Stimulated activated CD4-positive, alpha-beta T cell treated with anti-CD3 and anti-CD28 coated beads, Interleukin-1b, Interleukin-23, amount 100 ng/mL, for 1 hour (primary cell): ENCODE measurements around the gene DLG2.
"Not testable (repeated sequence)": the region's sequence is repeated elsewhere in the genome, so short reads cannot be mapped to it uniquely, and the experiment has no call there.

Experiments used
- DNase-seq, 2 donors: peaks; one replicate each; pipeline ENCODE4 v3.0.0-alpha.2; 2020; ENCODE audit warnings: low read depth in 2 of 2

The DLG2 gene

DNA sequence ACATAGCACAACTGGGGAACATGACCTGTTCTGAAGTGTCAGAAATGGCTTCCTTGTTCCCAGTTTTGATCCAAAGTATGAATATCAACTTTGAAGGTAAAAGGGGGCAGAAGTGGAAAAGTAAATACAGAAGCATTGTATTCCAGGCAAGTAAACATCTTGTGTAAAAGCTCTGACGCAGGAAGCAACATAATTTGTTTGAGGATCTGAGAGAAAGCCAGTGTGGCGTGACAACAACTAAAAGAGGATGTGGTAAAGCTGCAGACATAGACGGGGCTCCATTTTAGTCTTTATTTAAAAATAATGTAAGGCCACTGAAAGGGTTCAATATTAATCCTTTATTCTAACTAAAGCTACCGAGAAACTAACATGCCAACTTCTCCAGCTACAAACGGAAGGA lies 310.2 kb downstream of the DLG2 start:
- DNase-seq: no peak

GRCh38 chr11:85313741-85314140 lies 313.4 kb downstream of the DLG2 start:
- DNase-seq: no peak

GRCh38 chr11:85310479-85310878 lies 316.7 kb downstream of the DLG2 start:
- DNase-seq: no peak

GRCh38 chr11:85307366-85307765 lies 319.8 kb downstream of the DLG2 start:
- no peak for DNase-seq

DNA sequence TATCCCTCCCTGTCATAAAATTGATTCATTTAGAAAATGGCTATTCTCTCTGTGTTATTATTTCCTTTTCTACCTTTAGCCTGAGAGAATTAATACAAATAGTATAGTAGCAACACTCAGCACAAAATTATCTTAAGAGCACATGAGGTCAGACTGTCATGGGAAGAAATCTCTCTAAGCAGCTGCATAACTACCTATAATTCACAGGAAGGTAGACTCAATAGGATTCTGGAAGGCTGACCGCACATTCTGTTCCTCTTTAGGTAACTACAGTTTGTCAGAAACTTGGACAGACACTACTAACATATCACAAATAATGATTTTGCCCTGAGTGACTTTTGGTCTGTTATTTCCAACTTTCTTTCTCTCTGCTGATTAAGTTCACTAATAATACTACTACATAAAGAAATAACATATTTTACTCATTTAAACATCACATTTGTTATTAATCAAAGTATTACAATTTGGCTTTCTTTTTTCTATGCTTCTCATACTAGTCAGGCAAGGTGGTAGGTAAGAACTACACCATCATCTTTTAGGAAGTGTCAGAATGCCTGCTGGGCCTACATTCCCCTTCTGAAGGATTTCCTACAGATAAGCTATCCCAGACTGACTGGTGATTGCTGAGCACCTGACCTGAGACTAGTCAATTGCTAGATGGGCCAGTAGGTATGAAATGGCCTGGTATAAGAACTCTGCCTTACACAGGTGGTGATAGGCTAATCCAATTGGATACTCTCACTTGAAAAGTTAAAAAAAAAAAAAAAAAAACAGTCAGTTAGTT lies 325.1 kb downstream of the DLG2 start:
- DNase-seq: no peak

- no peak for DNase-seq
These were observed 327.7 kb downstream of the DLG2 start for GRCh38 chr11:85299258-85299942.

GRCh38 chr11:85295694-85296271 lies 331.4 kb downstream of the DLG2 start:
- no peak for DNase-seq

- DNase-seq: no peak
These were observed 345.6 kb downstream of the DLG2 start for GRCh38 chr11:85281550-85281949.

- DNase-seq: no peak
These were observed 347.9 kb downstream of the DLG2 start for GRCh38 chr11:85279267-85279666.

GRCh38 chr11:85277693-85278092 lies 349.5 kb downstream of the DLG2 start:
- DNase-seq: no peak

DNA sequence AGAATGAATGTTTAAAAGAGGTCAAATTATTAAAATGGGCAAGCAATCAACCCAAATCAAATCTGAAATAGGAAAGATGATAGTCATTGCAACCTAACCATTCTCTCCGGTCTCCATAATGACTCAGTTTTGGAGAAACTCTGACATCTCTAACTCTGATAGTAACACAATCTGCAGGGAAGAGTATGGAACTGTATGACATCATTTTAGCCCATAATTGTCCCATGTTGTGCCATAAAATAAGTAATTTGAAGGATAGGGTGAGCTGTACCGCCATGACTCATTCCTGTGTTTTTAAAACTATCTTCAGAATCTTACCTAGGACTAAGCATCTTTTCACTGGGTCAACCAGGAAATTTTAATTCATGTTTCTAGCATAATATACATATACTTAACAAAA lies 350.8 kb downstream of the DLG2 start:
- DNase-seq: no peak

DNA sequence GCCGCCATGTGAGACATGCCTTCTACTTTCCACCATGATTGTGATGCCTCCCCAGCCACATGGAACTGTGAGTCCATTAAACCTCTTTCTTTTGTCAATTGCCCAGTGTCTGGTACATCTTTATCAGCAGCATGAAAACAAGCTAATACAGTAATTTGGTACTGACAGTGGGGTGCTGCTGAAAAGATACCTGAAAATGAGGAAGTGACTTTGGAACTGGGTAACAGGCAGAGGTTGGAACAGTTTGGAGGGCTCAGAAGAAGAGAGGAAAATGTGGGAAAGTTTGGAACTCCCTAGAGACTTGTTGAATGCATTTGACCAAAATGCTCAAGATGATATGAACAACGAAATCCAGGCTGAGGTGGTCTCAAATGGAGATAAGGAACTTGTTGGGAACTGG lies 356.8 kb downstream of the DLG2 start:
- not testable (repeated sequence) for DNase-seq

DNA sequence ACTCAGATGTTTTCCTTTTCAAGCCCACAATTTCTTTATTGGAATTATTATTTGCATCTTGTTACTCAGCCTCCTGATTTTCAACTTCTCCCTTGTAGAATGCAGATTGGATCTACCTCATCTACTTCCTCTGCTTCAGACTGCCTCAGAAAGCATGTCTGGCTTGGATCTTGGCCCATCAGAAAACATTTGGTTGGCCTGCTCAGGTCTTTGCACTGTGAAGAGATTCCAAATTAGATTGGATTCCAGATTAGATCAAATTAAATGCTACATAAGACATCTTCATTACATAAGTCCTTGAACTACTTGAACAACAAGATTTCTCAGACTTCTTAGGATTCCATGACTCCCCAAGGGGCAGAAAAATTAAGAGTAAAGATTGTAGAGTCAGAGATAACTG lies 358.0 kb downstream of the DLG2 start:
- no peak for DNase-seq

GRCh38 chr11:85266646-85267045 lies 360.5 kb downstream of the DLG2 start:
- DNase-seq: no peak

DNA sequence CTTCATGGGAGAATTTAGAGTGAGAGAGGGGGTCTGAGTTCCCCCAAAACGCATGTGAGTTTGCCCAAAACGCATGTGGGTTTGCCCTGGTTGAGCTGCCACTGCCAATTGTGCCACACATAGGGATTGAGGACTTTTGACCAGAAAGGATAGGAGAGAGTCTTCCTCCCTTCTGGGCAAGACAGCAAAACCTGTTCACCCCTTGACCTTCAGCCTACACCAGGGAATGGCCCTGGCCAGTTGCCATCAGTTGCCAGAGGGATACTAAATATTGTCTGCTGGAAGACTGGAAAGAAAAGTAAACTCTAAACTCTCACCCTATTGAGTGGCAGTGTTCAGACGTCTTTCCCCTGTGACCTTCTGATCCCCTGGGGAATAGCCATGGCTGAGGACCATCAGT lies 363.8 kb downstream of the DLG2 start:
- no peak for DNase-seq

DNA sequence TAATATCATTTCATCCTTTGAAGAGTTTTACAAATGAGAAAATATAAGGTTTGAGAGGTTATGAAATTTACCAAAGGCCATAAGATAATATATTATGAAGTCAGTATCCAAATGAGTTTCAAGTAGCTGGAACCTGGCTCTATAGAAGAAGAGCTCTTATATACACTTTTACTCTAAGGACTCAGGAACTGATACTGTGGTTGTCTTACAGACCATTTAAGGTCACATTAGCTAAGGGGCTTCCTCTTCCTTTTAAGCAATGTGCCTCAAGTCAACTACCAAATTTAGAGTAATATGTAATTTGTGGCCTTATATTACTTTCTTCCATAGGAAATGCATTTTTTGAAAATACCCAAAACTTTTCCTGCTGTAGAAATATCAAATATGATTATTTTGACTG lies 369.3 kb downstream of the DLG2 start:
- DNase-seq: no peak

DNA sequence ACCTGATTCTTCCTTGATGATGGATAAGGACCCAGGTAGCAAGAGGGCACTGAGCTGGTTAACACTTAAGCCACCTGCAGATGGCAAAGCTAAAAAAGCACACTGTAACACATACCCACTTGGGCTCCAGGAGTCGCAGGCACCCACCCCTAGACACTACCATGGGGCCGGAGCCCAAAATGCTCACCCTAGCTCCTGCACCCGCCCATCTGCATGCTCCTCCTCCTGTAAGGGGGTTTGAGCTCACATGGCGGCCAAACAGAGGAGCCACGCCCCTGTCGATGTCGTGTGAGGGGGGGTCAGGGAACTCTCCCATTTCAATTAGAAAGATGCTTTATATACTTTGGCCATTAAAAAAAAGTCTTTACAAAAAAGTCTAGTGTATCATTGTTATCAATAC lies 370.7 kb downstream of the DLG2 start:
- no peak for DNase-seq

- no peak for DNase-seq
These were observed 377.7 kb downstream of the DLG2 start for GRCh38 chr11:85249482-85249881.

- no peak for DNase-seq
These were observed 379.3 kb downstream of the DLG2 start for GRCh38 chr11:85247797-85248196.

DNA sequence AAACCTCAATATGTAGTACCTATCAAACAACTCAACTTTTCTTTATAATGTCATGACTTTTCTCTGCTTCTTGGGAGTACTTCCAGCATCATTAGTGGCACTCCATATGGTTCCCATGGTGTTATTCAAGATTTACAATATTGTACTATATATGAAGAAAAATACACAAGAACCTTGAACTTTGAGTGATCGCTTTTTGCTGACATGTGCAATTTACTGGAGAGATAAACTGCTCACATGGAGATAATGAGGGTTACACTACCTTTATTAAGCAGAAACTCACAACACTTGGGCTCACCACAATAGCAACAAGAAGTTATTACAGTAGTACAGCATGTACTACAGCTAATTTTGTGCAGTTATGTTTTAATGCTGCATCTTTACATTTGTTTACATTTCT lies 388.2 kb downstream of the DLG2 start:
- DNase-seq: no peak

- not testable (repeated sequence) for DNase-seq
These were observed 389.1 kb downstream of the DLG2 start for GRCh38 chr11:85238038-85238437.

DNA sequence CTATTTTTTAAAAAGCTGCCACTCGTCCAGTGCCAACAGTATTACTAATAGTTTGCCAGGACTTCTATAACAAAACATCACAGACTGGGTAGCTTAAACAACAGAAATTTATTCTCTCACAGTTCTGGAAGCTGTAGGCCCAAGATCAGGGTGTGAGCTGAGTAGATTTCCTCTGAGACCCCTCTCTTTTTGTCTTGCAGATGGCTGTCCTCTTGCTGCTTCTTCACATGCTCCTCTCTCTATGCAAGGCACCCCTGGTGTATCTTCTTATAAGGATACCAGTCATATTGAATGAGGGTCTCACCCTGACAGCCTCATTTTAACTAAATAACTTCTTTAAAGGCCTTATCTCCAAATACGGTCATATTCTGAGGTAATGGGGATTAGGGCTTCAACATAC lies 390.9 kb downstream of the DLG2 start:
- no peak for DNase-seq

GRCh38 chr11:85232559-85232958 lies 394.6 kb downstream of the DLG2 start:
- DNase-seq: no peak
